GM21367 (cell line): ENCODE data around the gene KNOP1.
"Not testable (repeated sequence)": the region's sequence is repeated elsewhere in the genome, so short reads cannot be mapped to it uniquely, and the experiment has no call there.

ENCODE experiments used
- ATAC-seq: cut with Tn5 transposase; IDR thresholded peaks from one replicate; pipeline ENCODE4 v1.9.1; 2021; ENCODE audit not compliant: unreplicated experiment

KNOP1 gene

DNA sequence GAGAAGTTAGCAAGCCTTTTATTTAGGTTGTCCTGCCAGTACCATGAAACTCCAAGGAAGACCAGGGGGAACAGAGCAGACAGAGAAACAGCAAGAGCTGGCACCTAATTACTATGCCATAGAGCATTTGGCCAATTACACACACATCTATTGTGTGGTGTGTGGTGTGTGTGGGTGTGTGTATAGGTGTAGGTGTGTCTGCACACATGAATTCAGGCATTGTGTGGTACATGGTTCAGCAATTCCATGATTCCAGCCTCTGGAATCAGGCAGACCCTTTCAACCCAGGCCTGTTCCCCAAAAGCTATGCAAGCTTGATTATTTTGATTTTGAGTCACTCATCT, 25.8 kb upstream of the KNOP1 start:
- ATAC-seq: no peak

DNA sequence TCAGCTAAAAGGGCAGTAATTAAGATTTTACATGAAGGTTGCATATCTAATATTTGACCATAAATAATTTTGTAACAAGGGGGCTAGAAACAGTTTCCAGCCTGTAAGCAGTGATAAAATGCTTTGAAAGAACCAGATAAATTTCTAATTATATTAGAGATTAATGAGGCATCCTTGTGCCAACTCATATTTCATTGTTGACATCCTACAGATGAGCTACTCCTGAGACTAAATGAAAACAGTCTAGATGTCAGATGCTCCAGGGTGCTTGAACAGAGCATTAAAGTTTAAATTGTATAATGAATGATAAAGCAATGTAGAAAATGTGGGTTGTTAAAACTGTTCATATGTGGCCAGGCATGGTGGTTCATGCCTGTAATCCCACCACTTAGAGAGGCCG, 23.3 kb upstream of the KNOP1 start:
- ATAC-seq: no peak

DNA sequence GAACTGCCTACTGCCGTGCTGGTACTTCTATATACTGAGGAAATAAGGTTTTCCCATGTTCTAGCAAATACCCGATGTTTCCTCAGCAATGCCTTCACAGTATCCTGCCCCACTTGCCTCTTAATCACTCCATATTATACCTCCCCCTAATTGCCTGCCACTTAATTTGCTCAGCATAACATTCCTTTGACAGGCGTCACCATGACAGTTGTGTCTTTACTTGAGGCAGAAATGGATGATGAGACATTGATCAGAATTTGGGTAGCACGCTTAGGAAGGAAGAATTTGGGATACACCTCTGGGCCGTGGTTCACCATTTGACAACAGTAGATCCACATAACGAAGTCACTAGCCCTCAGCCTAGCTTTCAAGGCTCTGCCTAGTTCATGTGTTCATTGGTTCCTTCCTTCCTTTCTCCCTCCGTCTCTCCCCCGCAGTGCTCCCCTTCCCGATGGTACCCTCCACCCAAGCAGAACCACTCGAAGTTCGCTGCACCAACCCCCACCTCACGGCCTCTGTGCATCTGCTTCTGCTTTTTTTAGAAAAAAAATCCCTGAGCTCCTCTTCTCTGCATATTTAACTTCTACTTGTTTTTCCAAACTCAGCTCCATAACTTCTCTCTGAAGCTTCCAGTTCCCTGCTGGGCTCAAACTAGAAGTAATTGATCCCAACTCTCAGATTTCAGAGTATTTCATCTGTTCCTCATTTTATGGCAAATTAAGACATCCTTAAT, 19.4 kb upstream of the KNOP1 start:
- ATAC-seq: no peak

DNA sequence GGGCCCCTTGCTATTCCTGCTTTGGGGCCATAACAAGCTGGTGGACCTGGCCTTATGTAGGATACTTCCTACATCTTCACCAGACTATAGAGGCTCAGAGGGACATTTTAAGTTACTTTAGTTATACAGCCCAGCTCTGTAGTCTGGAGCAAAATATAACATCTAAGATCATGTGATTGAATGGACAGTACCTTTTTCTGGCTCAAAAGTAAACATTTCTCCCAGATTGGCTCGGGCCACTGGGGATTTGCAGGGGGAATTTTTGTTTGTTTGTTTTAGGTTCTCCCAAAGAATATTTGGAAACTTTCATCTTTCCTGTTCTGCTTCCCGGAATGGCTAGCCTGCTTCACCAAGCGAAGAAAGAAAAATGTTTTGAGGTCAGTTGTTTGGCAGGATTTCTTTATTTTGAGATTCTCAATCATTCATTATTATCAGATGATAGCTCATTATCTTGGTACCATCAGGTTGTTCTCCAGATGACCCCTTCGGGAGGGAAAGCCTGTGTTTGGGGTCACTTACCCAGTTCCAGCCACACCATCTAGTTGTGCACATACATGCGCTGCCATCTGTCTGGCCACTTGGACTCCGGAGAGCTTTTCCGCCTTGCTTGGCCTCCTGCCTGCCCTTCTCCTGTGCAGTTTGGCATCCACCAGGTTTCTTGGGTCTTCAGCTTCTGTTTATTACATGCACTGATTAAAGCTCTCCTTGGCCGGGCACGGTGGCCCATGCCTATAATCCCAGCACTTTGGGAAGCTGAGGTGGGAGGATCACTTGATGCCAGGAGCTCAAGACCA, 17.2 kb upstream of the KNOP1 start:
- ATAC-seq: no peak

DNA sequence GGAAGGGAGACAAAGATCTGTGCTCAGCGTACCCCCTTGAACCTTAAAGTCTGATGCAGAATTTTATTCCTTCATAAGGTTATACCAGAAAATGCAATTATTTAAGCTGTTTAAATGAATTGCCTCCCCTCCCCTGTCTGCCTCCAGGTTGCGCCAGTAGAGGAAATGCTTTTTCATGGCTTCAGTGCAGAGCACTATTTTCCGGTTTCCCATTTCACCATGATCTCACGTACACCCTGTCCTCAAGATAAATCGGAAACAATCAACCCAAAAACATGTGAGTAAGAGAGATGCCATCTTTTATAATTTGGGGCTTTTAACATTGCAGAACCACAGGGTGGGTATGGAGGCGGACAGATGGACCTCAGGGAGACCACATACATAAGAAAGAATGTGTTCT, 15.5 kb upstream of the KNOP1 start:
- no peak for ATAC-seq

DNA sequence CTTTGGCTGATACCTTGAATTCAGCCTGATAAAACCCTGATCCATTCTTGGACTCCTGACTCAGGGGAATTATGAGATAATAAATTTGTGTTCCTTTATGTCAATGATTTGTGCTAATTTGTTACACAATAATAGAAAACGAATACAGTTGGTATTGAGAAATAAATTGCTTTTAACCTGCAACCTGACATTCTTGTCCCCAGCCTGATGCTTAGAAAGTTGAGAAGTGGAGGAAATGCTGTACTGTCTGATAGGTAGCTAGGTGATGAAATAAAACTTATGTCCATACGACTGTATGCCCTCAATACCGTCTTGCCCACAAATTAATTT, 10.6 kb upstream of the KNOP1 start:
- ATAC-seq: no peak

DNA sequence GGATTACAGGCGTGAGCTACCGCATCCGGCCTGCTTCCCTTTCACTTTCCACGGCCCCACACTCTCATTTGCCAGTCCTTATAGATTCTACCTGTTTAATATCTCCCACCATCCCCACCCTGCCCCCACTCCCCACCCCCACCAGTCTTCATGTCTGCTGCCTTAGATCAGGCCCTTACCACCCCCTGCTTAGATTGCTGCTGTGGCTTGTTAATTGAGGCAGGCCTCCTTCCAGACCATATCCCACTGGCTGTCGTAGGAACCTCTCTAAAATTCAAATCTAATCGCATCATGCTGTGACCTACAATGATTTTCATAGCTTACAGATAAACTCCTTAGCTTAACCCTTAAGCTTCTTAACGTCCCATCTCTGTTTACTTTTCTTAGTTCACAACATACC, 5.0 kb upstream of the KNOP1 start:
- no peak for ATAC-seq

DNA sequence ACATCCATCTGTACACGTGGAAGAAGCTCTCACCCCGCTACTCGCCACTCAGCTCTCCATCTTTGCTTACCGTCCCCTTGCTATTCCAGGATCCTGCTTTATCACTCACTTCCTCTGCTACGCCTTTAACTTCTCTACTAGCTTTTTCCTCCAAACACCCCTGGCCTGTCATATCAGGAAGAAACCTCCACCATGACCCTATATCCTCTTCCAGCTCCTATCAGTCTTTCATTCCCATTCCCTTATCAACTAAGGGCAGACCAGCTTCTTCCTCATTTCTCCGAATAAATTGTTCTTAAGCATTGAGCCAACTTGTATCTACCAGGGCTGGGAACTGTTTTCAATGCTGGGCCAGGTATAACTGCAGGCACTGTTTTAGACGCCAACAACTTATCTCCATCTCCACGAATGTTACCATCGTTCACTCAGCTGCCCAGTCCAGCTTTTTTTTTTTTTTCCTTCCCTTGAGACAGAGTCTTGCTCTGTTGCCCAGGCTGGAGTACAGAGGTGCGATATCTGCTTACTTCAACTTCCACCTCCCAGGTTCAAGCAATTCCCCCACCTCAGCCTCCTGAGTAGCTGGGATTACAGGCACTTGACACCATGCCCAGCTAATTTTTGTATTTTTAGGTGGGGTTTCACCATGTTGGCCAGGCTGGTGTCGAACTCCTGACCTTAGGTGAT, 4.4 kb upstream of the KNOP1 start:
- no peak for ATAC-seq

DNA sequence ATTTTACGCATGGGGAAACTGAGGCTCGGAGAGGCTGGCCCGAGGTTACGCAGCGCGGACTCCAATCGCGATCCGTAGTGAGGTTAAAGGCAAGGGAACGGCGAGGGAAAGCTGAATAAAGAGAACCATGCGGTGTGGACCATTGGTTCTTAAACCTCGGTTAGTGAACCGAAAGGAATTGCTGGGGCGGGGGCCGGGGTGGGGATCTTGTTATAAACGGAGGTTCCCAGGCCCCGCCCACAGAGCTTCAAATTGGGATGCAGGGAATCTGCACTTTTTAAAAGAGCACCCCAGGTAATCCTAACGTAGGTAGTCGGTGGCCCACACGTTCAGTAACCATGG, 568 bp upstream of the KNOP1 start:
- ATAC-seq: no peak

DNA sequence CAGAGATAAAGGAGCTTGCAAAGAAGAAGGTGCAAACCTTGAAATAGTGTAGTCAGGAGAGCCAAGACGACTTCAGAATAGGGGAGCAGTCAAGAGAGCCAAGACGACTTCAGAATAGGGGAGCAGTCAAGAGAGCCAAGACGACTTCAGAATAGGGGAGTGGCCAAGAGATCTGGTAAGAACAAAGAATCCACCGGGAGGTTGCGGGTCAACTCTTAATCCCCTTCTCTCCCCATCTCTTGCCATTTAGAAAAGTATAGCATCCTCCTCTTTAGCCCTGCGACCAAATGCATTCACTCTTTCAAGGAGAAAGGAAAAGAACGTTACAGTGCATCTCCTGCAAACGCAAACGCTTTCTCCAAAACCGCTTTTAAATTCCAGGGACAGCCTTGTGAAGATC, 713 bp downstream of the KNOP1 start:
- no peak for ATAC-seq

DNA sequence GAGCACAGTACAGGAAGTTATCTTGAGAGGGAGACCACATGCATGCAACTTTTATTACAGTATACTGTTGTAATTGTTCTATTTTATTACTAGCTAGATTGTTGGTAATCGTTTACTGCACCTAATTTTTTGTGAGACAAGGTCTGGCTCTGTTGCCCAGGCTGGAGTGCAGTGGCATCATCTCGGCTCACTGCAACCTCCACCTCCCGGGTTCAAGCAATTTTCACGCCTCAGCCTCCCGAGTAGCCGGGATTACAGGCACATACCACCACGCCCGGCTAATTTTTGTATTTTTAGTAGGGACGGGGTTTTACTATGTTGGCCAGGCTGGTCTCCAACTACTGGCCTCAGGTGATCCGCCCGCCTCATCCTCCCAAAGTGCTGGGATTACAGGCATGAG, 1.3 kb downstream of the KNOP1 start:
- not testable (repeated sequence) for ATAC-seq

DNA sequence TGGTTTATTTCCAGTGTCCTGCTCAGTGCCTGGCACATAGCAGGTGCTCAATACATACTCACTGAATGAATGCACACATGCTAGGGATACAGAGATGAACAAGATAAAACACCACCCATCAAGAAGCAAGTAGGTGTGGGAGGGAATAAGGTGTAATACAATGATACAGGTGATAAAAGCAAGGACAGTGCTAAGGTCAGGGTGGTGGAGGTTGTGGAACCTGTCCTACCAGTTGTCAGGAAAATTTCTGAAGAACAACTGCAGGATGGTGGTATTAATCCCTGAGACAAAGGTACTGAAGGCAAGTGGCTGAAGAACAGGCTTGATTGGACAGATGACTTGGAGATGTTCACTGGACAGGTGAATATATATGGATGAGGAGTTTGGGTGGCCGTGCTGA, 1.8 kb downstream of the KNOP1 start:
- ATAC-seq: no peak

DNA sequence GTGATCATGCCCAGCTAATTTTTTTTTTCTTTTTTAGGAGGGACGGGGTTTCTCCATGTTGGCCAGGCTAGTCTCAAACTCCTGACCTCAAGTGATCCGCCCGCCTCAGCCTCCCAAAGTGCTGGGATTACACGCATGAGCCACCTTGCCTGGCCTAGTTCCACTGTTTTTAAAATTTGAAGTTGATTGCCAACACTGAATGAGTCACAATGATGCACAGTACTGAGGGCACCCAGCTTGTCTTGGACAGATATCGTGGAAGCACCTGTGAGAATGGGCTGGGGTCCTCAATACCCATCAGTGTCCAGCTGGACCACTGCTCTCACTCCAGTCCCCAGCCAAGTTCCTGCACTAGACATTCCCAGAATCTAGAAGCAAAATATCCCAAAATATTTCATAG, 2.5 kb downstream of the KNOP1 start:
- ATAC-seq: no peak

DNA sequence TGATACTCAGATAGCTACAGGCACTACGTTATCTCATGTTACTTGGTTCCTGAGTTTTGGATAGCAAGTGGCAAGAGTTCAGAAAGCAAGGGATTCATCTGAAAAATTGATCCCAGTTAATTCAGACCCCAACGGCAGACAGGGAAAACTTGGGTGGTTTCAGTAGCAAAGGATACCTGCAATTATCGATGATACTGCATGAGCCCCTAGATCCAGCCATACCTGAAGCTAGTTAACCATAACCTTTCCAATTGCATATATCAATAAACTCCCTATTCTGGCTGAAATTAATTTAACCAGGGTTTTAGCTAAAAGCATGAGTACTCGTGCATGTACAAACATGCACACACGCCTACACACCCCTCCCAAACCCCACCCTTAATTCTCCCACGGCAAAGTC, 4.3 kb downstream of the KNOP1 start:
- no peak for ATAC-seq

DNA sequence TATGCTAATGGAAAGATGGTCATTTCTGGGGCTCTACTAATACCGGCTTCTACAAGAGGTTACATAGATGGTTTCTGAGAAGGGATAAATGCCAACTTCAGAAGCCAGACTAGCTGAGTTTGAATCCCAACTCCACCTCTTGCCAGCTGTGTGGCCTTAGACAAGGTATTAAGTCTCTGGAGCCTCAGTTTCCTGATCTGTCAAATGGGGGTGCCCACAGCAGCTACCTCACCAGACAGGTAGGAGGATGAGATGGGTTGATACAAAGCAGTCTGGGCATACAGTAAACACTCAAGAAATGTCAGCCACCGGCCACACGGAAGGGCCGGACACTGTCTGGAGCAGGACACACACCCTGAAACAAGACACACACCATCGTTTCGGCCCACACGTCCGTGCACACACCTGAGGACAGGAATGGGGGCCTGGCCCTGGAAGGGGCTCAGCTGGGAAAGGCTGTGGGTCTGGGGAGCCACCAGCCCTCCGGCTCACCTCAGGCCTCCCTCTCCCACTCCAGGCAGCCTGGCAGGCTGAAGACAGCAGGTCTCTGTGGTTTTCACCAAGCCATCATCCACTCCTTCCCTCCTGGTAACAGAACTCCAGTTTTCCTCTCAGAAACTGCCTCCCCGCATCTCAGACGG, 5.5 kb downstream of the KNOP1 start:
- ATAC-seq: no peak

DNA sequence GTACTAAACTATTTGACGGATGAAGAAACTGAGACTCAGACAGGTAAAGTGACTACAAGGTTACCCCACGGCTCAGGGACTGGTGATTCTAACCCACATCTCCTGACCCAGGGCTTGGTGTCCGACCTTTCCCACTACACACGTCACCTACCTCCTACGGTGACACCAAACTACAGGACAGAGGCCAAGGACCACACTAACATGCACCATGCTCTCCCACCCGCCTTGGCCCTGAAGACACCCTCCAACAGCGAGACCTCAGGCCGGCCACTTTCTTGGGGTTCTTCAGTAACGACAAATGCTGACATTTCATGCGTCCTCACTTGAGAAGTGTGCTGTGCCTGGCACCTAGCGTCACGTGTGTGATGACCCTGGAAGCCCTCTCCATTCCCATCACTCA, 6.4 kb downstream of the KNOP1 start:
- no peak for ATAC-seq

DNA sequence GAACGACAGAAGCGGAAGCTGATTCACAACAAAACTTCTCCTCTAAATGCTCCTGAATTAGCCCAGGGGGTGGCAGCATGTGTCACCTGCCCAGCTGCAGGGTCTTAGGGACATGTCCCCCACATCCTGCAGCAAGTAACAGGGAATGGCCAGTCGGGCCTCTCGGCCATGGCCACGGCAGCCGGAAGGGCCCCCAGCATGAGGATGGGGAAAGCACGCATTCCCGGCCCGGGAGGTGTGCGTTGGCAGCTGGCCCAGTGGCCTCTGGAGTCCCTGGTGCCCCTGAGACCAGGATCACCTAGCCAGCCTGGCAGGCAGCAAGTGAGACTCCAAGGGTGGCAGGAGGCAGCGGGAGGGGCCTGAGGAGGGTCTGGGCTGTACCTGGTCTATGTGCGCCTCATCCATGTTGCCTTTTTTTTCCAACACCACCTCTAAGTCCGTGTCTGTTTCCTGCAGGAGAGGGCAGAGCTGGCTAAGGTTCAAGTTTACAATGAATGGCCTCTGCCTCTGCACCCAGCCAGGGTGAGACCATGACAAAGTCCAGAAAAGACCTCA, 7.0 kb downstream of the KNOP1 start:
- ATAC-seq: no peak

DNA sequence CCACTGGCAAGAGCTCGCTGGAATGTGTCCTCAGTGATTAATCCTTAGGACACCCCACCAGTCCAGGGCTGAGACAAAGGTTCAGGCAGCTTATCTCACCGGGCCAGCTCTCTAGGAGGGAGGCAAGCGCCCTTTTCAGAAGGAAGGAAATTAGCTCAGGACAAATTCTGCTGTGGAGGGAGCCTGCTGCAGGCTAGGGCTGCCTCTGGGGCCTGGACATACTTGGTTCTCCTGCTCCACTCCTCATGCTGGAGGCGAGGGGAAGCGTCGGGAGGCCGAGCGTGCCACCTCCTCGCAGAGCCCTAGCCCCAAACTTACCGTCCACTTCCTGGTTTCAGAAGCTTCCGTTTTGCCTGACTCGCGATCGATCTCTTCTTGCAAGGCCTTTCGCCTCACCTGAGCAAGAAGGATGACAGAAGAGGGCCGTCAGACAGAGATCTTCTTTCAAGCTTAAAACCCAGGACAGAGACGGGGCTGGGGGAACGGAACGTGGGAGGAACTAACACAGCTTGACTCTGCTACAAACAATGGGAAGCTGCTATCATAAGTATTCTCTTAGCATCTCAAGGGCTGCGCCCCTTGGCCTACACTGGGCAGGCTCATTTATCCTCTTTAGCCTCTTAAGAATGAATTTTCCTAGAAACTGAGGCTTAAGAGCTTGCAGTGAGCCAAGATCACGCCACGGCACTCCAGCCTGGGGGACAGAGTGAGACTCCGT, 7.7 kb downstream of the KNOP1 start:
- ATAC-seq: no peak

DNA sequence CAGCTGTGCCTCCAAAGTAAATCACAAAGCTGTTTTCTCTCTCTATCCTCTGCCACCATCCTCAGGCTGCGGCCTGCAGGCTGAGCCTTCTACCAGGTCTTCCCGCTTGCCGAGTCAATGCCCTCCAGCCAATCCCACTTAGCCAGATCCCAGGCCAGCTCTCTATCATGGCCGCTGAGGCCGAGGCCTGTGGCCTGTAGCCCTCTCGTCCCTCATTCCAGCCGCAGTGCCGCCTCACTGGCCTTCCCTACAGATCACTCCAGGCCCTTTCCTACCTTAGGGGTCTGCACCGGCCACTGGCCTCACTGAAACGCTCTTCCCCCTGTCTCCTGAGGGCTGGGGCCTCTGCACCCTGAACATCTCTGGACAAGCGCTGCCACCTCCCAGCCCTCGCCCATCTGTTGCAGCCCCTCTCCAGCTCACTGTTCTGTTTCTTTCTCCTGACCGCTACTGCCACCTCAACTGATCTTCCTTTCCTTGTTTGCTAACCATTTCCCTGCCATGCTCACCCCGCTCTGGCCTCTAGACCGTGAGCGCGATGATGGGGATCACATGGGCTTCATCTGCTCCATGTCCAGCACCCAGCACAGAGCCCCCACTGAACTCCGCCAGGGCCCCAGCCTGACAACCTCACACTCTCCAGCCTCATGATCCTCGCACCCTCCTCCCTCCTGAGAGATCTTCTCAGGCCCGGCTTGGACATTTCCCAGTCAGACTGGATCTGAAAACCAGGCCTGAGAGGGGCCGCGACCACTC, 8.5 kb downstream of the KNOP1 start:
- ATAC-seq: no peak
